HS-5 (cell line): ENCODE data around the gene RTN4R.

Experiments used
- DNase-seq: peaks from one replicate; pipeline ENCODE4 v3.0.0-alpha.2; 2012; ENCODE audit warnings: low read depth

Gene RTN4R

GRCh38 chr22:20228939-20229272, 39.2 kb downstream of the RTN4R start:
- no peak for DNase-seq

- no peak for DNase-seq
Observed at GRCh38 chr22:20228055-20228938, 39.8 kb downstream of the RTN4R start.

GRCh38 chr22:20227363-20227762, 40.8 kb downstream of the RTN4R start:
- no peak for DNase-seq

GRCh38 chr22:20226760-20227350, 41.3 kb downstream of the RTN4R start:
- DNase-seq: no peak

DNA sequence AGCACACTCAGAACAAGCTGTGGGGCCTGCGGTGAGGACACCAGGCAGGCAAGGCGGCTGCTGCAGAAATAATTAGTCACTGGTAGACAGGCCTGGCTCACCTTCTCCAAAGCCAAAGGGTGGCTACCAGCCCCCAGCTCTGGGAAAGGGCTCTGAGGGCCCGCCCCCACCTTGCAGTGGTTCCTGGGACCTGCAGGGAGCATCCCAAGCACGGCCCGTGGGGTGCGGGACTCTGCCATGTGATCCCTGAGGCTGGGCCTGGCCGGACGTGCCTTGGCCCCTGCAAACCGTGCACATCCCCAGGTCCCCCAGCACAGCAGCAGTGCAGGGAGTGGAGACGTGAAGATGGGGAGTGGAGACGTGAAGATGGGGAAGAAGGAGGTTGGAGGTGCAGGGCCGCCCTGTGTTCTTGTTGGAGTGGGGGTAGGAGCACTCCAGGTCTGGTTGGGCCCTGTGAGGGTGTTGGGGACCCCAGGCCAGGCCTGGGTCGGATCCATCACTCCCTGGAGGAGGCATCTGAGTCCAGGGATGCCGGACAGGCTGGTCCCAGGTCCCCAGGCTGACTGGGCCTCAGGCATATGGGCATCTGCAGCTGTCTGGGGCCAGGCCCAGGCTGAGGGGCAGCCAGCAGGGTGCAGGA, 41.9 kb downstream of the RTN4R start:
- DNase-seq: no peak

GRCh38 chr22:20225693-20225966, 42.5 kb downstream of the RTN4R start:
- no peak for DNase-seq

GRCh38 chr22:20224917-20225692, 43.0 kb downstream of the RTN4R start:
- no peak for DNase-seq

DNA sequence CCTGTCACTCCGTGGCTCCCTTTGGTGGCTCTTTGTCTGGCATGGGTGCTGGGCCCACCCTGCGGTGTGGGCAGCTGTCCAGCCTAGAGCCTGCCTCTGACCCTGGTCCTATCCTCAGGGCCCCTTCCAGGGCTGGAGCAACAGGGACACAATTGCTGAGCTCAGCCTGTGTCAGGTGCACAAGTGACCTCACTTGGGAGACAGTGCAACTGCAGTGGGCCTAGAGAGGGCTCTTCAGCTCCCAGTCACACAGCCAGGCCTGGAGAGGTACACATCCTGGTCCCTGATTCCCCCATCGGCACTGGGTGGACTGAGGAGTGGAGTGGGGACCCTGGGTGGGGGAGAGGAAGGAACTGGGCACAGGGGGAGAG, 43.9 kb downstream of the RTN4R start:
- no peak for DNase-seq

DNA sequence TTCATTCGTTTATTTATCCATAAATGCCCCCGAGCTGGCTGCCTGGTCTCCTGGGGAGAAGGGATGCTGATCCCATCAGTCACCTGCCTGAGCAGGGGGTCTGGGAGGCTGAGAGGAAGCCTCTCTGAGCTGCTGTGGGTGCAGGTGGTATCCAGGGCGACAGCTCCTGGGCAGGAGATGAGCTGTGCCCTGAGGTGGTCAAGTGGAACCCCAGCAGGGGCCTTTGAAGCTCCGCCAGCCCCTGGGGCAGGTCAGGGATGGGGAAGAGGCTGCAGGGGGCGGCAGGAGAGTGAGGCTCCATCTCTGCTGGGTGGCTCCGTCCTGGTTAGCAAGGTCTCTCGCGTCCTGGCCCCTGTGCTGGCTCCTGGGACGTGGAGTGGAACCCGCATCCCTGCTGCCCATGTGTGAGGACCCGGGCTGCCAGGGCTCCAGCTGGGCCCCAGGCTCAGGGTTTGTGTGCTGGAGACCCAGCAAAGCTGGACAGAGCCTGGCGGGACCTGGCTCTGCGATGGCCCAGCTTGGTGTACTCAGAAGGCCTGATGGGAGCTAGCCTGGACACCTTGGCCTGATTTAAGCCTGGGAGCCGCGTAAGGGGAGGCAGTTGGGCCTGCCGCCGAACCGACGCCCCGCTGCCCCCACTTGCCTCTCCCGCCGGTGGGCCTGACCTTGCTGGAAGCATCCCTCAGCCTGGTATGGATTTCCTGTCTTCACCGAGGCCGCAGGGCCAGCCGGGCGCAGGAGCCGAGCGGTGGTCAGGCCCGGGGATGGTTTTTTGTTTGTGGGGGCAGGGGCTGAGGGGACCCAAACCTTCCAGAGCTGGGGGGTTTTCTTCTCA, 44.5 kb downstream of the RTN4R start:
- no peak for DNase-seq

DNA sequence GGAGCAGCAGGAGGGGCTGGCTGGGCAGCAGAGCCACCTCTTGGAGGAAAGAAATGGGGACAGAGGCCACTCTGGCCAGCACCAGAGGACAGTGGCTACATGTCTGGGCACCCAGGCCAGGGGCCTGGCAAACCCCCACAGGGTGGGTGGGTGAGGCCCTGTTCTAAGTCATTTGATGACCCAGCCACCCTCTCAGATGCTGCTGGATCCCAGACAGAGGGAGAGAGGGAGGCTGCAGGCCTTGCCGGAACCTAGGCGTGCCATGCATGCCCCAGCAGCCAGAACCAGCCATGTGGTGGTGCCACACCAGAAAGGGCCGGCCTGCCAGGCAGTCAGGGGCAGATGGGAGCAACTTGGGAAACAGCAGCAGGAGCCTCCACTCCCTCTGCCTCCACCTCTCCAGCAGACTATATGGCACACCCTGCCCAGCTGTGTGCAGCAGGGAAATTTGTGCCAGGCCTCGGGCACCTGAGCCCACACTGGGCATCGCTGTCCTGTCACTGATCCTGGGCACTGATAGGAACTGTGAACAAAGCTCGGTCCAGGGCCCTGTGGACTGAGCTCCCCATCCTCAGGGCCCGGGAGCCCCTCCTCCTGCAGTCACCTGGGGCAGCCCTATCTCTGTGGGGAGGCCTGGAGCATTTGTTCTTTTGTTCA, 45.2 kb downstream of the RTN4R start:
- DNase-seq: no peak

GRCh38 chr22:20221421-20222340, 46.4 kb downstream of the RTN4R start:
- DNase-seq: no peak

GRCh38 chr22:20220629-20221026, 47.5 kb downstream of the RTN4R start:
- no peak for DNase-seq

- no peak for DNase-seq
Observed at GRCh38 chr22:20219667-20220628, 48.2 kb downstream of the RTN4R start.

GRCh38 chr22:20218987-20219386, 49.1 kb downstream of the RTN4R start:
- DNase-seq: no peak

GRCh38 chr22:20218326-20218872, 49.7 kb downstream of the RTN4R start:
- DNase-seq: no peak

- DNase-seq: no peak
Observed at GRCh38 chr22:20217563-20217962, 50.6 kb downstream of the RTN4R start.

DNA sequence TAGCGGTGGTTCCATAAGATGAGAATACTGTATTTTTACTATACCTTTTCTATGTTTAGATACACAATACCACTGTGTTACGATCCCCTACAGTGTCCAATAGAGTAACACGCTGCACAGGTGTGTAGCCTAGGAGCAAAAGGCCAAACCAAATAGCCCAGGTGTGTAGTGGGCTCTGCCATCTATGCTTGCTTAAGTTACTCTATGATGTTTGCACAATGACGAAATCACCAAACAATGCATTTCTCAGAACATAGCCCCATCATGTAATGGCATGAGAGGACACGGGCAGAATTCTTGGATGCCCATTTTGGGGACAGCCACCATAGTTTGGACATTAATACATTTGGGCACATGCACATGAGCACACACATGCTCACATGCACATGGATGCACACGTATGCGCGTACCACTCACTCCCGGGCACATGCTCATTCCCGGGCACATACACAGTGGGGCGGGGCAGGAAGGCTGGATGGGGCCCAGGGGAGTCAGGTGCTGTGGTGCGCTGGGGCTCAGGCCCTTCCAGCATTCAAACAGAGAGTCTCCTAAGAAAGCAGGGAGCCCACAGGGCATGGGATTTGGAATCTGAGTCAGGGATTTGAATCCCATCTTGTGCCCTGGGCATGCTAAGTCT, 51.1 kb downstream of the RTN4R start:
- no peak for DNase-seq

DNA sequence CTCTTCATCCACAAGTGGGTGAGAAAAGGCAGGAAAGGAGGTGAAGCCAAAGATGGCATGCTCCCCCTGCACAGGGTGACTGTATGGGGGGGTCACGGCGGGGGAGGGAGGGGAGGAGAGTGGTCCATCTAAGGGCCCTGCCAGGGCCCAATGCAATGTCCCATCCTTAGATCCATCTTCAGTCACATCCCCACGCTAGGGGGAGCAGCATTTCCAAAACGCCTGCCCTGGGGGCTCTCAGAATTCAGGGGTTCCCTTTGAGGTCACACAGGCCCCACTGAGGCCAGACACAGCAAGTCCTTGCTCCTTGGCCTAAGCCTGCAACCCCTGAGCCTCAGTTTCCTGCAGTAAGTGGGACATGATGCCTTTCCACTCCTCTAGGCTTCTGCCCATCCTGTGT, 52.4 kb downstream of the RTN4R start:
- DNase-seq: no peak
